HAP-1 (cell line): Measurements from ENCODE around the gene APOA1.
"Not testable (repeated sequence)": the region's sequence is repeated elsewhere in the genome, so short reads cannot be mapped to it uniquely, and the experiment has no call there.

Experiments used
- DNase-seq, 2 experiments: peaks; one replicate each; pipeline ENCODE4 v3.0.0-alpha.2; 2016 to 2020; ENCODE audit warnings: low spot score in 2 of 2
- H3K27me3 ChIP-seq: fragments of 250-450 bp; sonication (Bioruptor Pico); 2 replicates; pipeline ENCODE4 v1.5.1; 2020; ENCODE audit warnings: low read depth, mild to moderate bottlenecking, moderate library complexity
- H3K36me3 ChIP-seq: fragments of 250-450 bp; sonication (Bioruptor Pico); replicated peaks from 2 replicates; pipeline ENCODE4 v1.5.1; 2020; ENCODE audit warnings: mild to moderate bottlenecking
- H3K4me1 ChIP-seq: fragments of 250-450 bp; sonication (Bioruptor Pico); 2 replicates; pipeline ENCODE4 v1.5.1; 2020; ENCODE audit warnings: mild to moderate bottlenecking
- H3K4me3 ChIP-seq: fragments of 250-450 bp; sonication (Bioruptor Pico); 2 replicates; pipeline ENCODE4 v1.5.1; 2020; ENCODE audit warnings: mild to moderate bottlenecking, moderate library complexity
- H3K9me3 ChIP-seq: fragments of 250-450 bp; sonication (Bioruptor Pico); 2 replicates; pipeline ENCODE4 v1.5.1; 2020; ENCODE audit warnings: mild to moderate bottlenecking, moderate library complexity
- in situ Hi-C: fragments of 300-500 bp; cut with MboI; formaldehyde crosslinking; loops from 3 replicates; pipeline ENCODE4 v1.14.3; 2020; ENCODE audit warnings: low sequenced_read_pairs, inconsistent platforms, mixed read lengths

The APOA1 gene

GRCh38 chr11:116835791-116836631 lies 1.4 kb downstream of the APOA1 start:
- in situ Hi-C loops = no loop called here

GRCh38 chr11:116835042-116835772 lies 2.2 kb downstream of the APOA1 start:
- in situ Hi-C loops = no loop called here
- no peak for DNase-seq

More at GRCh38 chr11:116835791-116836631, 1.4 kb downstream of the APOA1 start:
- H3K4me3 ChIP-seq = peak overlapping the region; percentile 27
- H3K4me1 ChIP-seq = peaks cover 7% of the 10 kb centered on the region
- H3K27me3 ChIP-seq = no peaks in the 10 kb centered on the region
- H3K36me3 ChIP-seq = no peaks in the 10 kb centered on the region
- H3K9me3 ChIP-seq = no peaks in the 10 kb centered on the region
- peak; percentile 85 to 91 for DNase-seq

GRCh38 chr11:116834535-116835041 lies 2.8 kb downstream of the APOA1 start:
- not testable (repeated sequence) for H3K4me1 ChIP-seq

More at GRCh38 chr11:116835042-116835772, 2.2 kb downstream of the APOA1 start:
- peak overlapping the region; percentile 27 for H3K4me3 ChIP-seq
- H3K27me3 ChIP-seq = no peaks in the 10 kb centered on the region
- H3K9me3 ChIP-seq = no peaks in the 10 kb centered on the region
- no peaks in the 10 kb centered on the region for H3K36me3 ChIP-seq
- peaks cover 7% of the 10 kb centered on the region for H3K4me1 ChIP-seq

GRCh38 chr11:116833816-116834534 lies 3.4 kb downstream of the APOA1 start:
- H3K36me3 ChIP-seq = no peaks in the 10 kb centered on the region
- no peaks in the 10 kb centered on the region for H3K27me3 ChIP-seq
- in situ Hi-C loops = no loop called here
- no peak overlapping the region for H3K4me3 ChIP-seq
- H3K4me1 ChIP-seq = peaks cover 7% of the 10 kb centered on the region
- DNase-seq = no peak
- H3K9me3 ChIP-seq = no peaks in the 10 kb centered on the region

More at GRCh38 chr11:116834535-116835041, 2.8 kb downstream of the APOA1 start:
- DNase-seq, H3K27me3 ChIP-seq, H3K36me3 ChIP-seq, H3K9me3 ChIP-seq, H3K4me3 ChIP-seq, in situ Hi-C loops: not testable (repeated sequence)

- H3K9me3 ChIP-seq = no peaks in the 10 kb centered on the region
Observed at GRCh38 chr11:116833491-116833815, 4.0 kb downstream of the APOA1 start.

GRCh38 chr11:116832350-116833290 lies 4.8 kb downstream of the APOA1 start:
- in situ Hi-C loops = no loop called here
- Histone ChIP-seq H3K9me3 (no peaks in the 10 kb centered on the region), H3K4me1 (peaks cover 7% of the 10 kb centered on the region), H3K36me3 (no peaks in the 10 kb centered on the region), H3K27me3 (no peaks in the 10 kb centered on the region), H3K4me3 (no peak overlapping the region)
- no peak for DNase-seq

More at GRCh38 chr11:116833491-116833815, 4.0 kb downstream of the APOA1 start:
- Histone ChIP-seq H3K4me3 (no peak overlapping the region), H3K36me3 (no peaks in the 10 kb centered on the region), H3K27me3 (no peaks in the 10 kb centered on the region), H3K4me1 (peaks cover 7% of the 10 kb centered on the region)
- no peak for DNase-seq
- in situ Hi-C loops = no loop called here

- Histone ChIP-seq H3K36me3 (no peaks in the 10 kb centered on the region), H3K27me3 (no peaks in the 10 kb centered on the region), H3K9me3 (no peaks in the 10 kb centered on the region), H3K4me1 (peaks cover 7% of the 10 kb centered on the region), H3K4me3 (no peak overlapping the region)
- in situ Hi-C loops = no loop called here
- no peak for DNase-seq
Observed at GRCh38 chr11:116831790-116832349, 5.6 kb downstream of the APOA1 start.

- H3K27me3 ChIP-seq = no peaks in the 10 kb centered on the region
- H3K4me1 ChIP-seq = peaks cover 3% of the 10 kb centered on the region
- no peaks in the 10 kb centered on the region for H3K36me3 ChIP-seq
- DNase-seq = no peak
- H3K9me3 ChIP-seq = no peaks in the 10 kb centered on the region
- in situ Hi-C loops = no loop called here
- H3K4me3 ChIP-seq = no peak overlapping the region
Observed at GRCh38 chr11:116830184-116830912, 7.1 kb downstream of the APOA1 start.

- Histone ChIP-seq H3K4me1 (no peaks in the 10 kb centered on the region), H3K9me3 (no peaks in the 10 kb centered on the region), H3K36me3 (no peaks in the 10 kb centered on the region), H3K27me3 (no peaks in the 10 kb centered on the region), H3K4me3 (no peak within 1 kb of the TSS)
- no peak for DNase-seq
- in situ Hi-C loops = no loop called here
Observed at GRCh38 chr11:116829525-116830183, 7.8 kb downstream of the APOA1 start, which contains the start of gene APOC3. Gene APOC3 (plus strand): TSS chr11:116829907. CDS start chr11:116830583, 676 bp downstream.

GRCh38 chr11:116828632-116829524 lies 8.5 kb downstream of the APOA1 start:
- in situ Hi-C loops = no loop called here
- no peaks in the 10 kb centered on the region for H3K4me1 ChIP-seq
- H3K36me3 ChIP-seq = no peaks in the 10 kb centered on the region
- no peak overlapping the region for H3K4me3 ChIP-seq
- no peak for DNase-seq
- H3K9me3 ChIP-seq = no peaks in the 10 kb centered on the region
- no peaks in the 10 kb centered on the region for H3K27me3 ChIP-seq

- Histone ChIP-seq H3K4me1 (no peaks in the 10 kb centered on the region), H3K9me3 (no peaks in the 10 kb centered on the region), H3K27me3 (no peaks in the 10 kb centered on the region), H3K36me3 (no peaks in the 10 kb centered on the region), H3K4me3 (no peak overlapping the region)
- in situ Hi-C loops = no loop called here
- DNase-seq = no peak
Observed at GRCh38 chr11:116827461-116827860, 10.0 kb downstream of the APOA1 start.
